Right cardiac atrium (tissue), 5 donors: ENCODE measurements around the gene WDFY1. TPM values are rescaled to one million over a fixed set of nuclear protein-coding genes. Genes with fewer than 3 reads are reported as not detected.

ENCODE experiments used
- ATAC-seq, 2 donors: fragments of 200-7000 bp; cut with Tn5 transposase; one replicate each; pipeline versions ENCODE4 v1.8.0 to v1.9.1; 2020; ENCODE audit warnings: moderate library complexity in 2 of 2, mild to moderate bottlenecking in 1 of 2
- DNase-seq, 3 donors: peaks; one replicate each; pipeline ENCODE4 v3.0.0-alpha.2; 2020
- H3K27ac ChIP-seq: one replicate; pipeline ENCODE4 v1.5.1; 2013; ENCODE audit warnings: mild to moderate bottlenecking, low read length, control low read depth, moderate library complexity
- H3K27me3 ChIP-seq: one replicate; pipeline ENCODE4 v1.6.1; 2013; ENCODE audit not compliant: control insufficient read depth, insufficient read depth
- H3K4me1 ChIP-seq: one replicate; pipeline ENCODE4 v1.6.1; 2013; ENCODE audit warnings: low read length; ENCODE audit not compliant: control insufficient read depth, insufficient read depth
- H3K4me3 ChIP-seq: one replicate; pipeline ENCODE4 v1.5.1; 2013; ENCODE audit warnings: low read length, control low read depth
- H3K9me3 ChIP-seq: one replicate; pipeline ENCODE4 v1.6.1; 2013; ENCODE audit warnings: low read length; ENCODE audit not compliant: control insufficient read depth
- WGBS: extraction: QIAGEN DNeasy Blood & Tissue Kit; methylation state at CpG from one replicate; pipeline ENCODE4 v1.1.7; 2013; 5-methylcytosine and 5-hydroxymethylcytosine counted together
- intact Hi-C, 4 donors: fragments of 100-400 bp; cut with DNase I; formaldehyde crosslinking; loops; one replicate each; pipeline versions ENCODE4 v1.11.0 to v1.14.0; 2022 to 2023
- polyA plus RNA-seq: library from polyadenylated mRNA; stranded (reverse); fragments of 200-250 nt; gene quantifications from one replicate; pipeline ENCODE4 v1.2.3, GENCODE V29; 2013
- total RNA-seq, 4 donors: library from RNA; stranded (reverse); fragmentation: NEBNext Ultra II Directional; extraction: Animal tissue kit (Norgen Biotek cat#: 25700); gene quantifications; one replicate each; pipeline ENCODE4 v1.2.1, GENCODE V29; 2021
- donor health status: healthy with polysubstance abuse.
- donor health status: DM: no; HTN: yes; CAD: no.
- donor health status: DM: no; HTN: no; CAD: no.
- donor health status: DM: no; HTN: yes; CAD: no; lungs with severe emphysema.
- donor health status: DM: yes; HTN: yes; CAD: no.

Gene WDFY1
- total and polyA plus RNA-seq, 5 donors: 10.7 to 21.2 (median 15.9) TPM

DNA sequence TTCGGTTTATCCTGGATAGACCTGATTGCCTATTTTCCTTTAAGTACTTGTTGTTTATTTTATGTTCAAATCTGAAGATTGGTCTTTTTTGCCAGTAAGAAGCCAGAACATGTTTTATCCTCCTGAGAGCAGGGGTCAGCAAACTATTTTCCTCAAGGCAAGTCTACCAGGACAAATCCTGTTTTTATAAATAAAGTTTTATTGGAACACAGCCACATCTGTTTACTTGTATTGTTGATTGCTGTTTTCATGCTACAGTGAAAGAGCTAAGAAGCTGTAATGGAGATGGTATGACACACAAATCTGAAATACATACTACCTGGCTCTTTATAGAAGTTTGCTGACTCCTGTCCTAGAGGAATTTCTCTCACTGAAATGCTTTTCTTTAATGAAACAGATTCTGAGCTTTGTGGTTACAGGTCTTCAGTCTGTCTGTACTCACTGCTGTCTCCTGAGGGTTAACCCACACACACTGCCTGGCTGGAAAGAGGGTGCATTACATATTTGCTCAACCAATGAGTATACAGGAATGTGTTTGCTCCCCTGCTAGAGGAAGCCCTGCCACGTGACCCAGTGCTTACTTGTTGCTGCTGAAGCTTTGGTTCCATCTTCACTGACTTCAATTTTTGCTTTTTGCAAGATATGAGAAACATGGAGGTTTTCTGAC lies 34.7 kb upstream of the WDFY1 start:
- H3K9me3 ChIP-seq: no peaks in the 10 kb centered on the region
- intact Hi-C loops: no loop called here
- H3K27me3 ChIP-seq: no peaks in the 10 kb centered on the region
- H3K27ac ChIP-seq: no peak overlapping the region
- ATAC-seq: no peak
- no peak overlapping the region for H3K4me3 ChIP-seq
- WGBS: 67% methylated on average over 2 of the region's 2 CpGs
- H3K4me1 ChIP-seq: no peaks in the 10 kb centered on the region
- no peak for DNase-seq

DNA sequence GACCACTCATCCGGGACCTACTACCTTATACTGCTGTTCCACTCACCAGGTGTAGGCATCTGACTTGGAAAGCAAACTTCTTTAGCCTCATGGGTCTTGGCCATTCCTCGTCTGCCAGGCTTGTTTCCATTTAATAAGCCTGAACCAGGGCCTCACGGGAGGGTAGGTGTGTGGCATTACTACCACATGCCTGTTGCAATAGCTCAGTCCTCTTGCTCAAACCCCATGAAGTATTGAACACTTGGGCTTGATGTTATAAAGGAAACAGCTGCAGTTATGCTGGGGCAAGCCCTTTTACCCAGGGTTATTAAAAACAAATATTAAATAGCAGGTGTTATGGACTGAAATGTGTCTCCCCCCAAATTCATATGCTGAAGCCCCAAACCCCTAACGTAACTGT lies 33.3 kb upstream of the WDFY1 start:
- DNase-seq (no peak), ATAC-seq (no peak)
- WGBS: 87% methylated on average over 4 of the region's 4 CpGs
- H3K4me1 ChIP-seq: no peaks in the 10 kb centered on the region
- H3K27ac ChIP-seq: no peak overlapping the region
- no peak overlapping the region for H3K4me3 ChIP-seq
- no peaks in the 10 kb centered on the region for H3K9me3 ChIP-seq
- H3K27me3 ChIP-seq: no peaks in the 10 kb centered on the region
- intact Hi-C loops: no loop called here

DNA sequence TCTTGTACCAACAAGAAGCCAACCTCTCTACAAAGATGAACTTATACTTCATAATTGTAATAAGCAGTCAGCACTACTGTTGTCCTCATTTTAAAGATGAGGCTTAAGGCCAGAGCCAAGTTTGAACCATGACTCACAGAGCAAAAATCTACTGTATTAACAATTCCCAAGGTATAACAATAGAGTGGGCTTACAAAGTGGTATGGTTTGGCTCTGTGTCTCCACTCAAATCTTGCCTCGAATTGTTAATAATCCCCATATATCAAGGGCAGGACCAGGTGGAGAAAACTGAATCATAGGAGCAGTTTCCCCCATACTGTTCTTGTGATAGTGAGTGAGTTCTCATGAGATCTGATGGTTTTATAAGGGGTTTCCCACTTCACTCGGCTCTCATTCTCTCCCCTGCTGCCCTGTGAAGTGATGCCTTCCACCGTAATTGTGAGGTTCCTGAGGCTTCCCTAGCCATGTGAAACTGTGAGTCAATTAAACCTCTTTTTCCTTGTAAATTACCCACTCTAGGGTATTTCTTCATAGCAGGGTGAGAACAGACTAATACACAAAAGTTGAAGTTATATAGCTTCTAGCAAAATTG lies 31.6 kb upstream of the WDFY1 start:
- Histone ChIP-seq H3K4me3 (no peak overlapping the region), H3K4me1 (no peaks in the 10 kb centered on the region), H3K9me3 (no peaks in the 10 kb centered on the region), H3K27me3 (no peaks in the 10 kb centered on the region), H3K27ac (no peak overlapping the region)
- ATAC-seq (no peak), DNase-seq (no peak)
- WGBS: 71% methylated on average over 3 of the region's 3 CpGs
- intact Hi-C loops: no loop called here

- intact Hi-C loops: no loop called here
- Histone ChIP-seq H3K4me3 (no peak overlapping the region), H3K4me1 (no peaks in the 10 kb centered on the region), H3K27ac (no peak overlapping the region), H3K9me3 (no peaks in the 10 kb centered on the region), H3K27me3 (no peaks in the 10 kb centered on the region)
- ATAC-seq (no peak), DNase-seq (no peak)
- 95% methylated on average over 3 of the region's 3 CpGs for WGBS
These were observed 28.5 kb upstream of the WDFY1 start for GRCh38 chr2:223973606-223974005.

- DNase-seq (no peak), ATAC-seq (no peak)
- Histone ChIP-seq H3K27me3 (no peaks in the 10 kb centered on the region), H3K4me1 (no peaks in the 10 kb centered on the region), H3K4me3 (no peak overlapping the region), H3K9me3 (no peaks in the 10 kb centered on the region), H3K27ac (no peak overlapping the region)
- intact Hi-C loops: no loop called here
- WGBS: 70% methylated on average over 7 of the region's 7 CpGs
These were observed 27.5 kb upstream of the WDFY1 start for GRCh38 chr2:223972656-223973102.

DNA sequence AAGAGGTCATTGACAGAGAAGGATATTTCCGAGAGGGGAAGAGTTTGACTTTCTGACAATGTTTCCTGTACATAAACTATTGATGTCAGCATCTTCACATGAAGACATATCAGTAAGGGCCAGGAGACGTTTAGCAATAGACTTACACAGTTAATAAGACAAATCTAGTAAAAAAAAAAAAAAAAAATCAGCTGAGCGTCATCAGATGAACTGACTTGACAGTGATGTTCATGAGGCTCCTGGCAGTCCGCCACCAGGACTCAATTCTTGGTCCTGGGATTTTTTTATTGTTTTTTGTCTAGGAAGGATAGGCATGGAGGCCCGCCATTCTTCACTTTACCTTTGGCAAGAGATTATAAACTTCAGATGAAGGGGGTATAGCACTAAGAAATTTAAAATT lies 26.6 kb upstream of the WDFY1 start:
- no peaks in the 10 kb centered on the region for H3K27me3 ChIP-seq
- H3K27ac ChIP-seq: no peak overlapping the region
- H3K4me3 ChIP-seq: no peak overlapping the region
- intact Hi-C loops: no loop called here
- H3K4me1 ChIP-seq: no peaks in the 10 kb centered on the region
- WGBS: 83% methylated on average over 5 of the region's 5 CpGs
- no peaks in the 10 kb centered on the region for H3K9me3 ChIP-seq
- ATAC-seq (no peak), DNase-seq (no peak)

DNA sequence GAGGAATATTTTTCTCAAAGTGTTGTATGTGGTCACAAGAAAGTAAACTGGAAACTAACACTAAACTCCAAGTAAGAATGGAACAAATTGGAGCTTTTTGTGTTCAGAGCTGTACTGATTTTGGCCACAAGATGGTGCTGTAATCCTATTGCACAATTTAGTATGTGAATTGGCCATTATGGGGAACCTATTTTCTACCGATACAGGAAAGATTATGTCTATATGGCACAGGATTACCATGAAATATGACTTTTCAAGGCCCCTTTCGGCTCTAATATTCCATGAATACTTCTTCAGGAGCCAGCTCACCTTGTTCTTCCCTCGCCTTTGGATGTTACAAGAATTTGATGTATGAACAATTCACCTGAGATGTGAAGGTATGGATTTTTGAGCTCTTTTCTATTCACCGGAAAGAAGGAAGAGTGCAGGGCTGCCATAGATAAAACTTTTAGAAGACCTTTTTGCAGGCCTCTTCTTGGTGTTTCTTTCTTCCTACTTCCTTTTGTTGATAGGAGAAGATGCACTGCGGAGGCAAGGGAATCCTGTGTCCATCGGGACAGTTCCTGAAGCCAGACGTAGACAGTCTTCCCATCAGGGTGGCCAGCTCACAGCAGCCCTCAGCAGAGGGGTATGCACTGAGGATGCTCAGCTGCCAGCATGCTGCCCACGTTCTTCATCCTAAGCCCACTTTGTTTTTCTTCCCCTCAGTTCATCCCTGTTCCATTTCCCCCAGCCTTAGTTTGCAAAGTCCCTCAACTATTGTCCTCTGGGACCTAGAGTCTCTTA lies 25.4 kb upstream of the WDFY1 start:
- Histone ChIP-seq H3K4me1 (no peaks in the 10 kb centered on the region), H3K27me3 (no peaks in the 10 kb centered on the region), H3K4me3 (no peak overlapping the region), H3K27ac (no peak overlapping the region), H3K9me3 (no peaks in the 10 kb centered on the region)
- ATAC-seq: peak; percentile 51 to 52
- intact Hi-C loops: no loop called here
- no peak for DNase-seq
- 62% methylated on average over 8 of the region's 8 CpGs for WGBS

DNA sequence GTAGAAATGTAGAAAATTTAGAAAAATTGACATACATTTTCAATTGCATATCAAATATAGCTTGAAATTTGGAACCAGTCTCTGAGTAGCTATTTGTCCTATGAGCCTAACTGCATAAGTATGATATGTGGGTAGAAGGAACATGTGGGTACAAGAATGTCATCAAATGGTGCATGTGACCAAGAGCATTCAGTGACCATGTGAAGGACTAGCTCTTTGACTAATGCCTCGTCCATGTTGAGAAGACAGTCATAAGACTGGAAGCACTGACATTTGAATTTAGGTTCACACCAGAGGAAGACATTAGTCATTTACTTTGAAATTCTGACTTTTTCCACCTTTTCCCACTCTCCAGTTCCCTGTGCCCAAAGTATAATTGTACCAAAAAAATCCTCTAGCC lies 24.7 kb upstream of the WDFY1 start:
- intact Hi-C loops: loop anchor here in 1 of 4 donors (5.0 kb wide), 1 partner anchor 317 kb away; no protein-coding TSS in a partner anchor
- WGBS: 94% methylated on average over 1 of the region's 1 CpG
- Histone ChIP-seq H3K4me3 (no peak overlapping the region), H3K9me3 (no peaks in the 10 kb centered on the region), H3K4me1 (no peaks in the 10 kb centered on the region), H3K27me3 (no peaks in the 10 kb centered on the region), H3K27ac (no peak overlapping the region)
- ATAC-seq: no peak
- DNase-seq: no peak

GRCh38 chr2:223969315-223969714 lies 24.2 kb upstream of the WDFY1 start:
- WGBS: 22% methylated on average over 3 of the region's 3 CpGs
- intact Hi-C loops: loop anchor here in 1 of 4 donors (5.0 kb wide), 1 partner anchor 318 kb away; no protein-coding TSS in a partner anchor
- Histone ChIP-seq H3K9me3 (no peaks in the 10 kb centered on the region), H3K4me1 (no peaks in the 10 kb centered on the region), H3K4me3 (no peak overlapping the region), H3K27ac (no peak overlapping the region), H3K27me3 (no peaks in the 10 kb centered on the region)
- ATAC-seq (no peak), DNase-seq (no peak)

- intact Hi-C loops: loop anchor here in 1 of 4 donors (5.0 kb wide), 1 partner anchor 319 kb away; no protein-coding TSS in a partner anchor
- H3K4me1 ChIP-seq: no peaks in the 10 kb centered on the region
- no peaks in the 10 kb centered on the region for H3K27me3 ChIP-seq
- no peak overlapping the region for H3K27ac ChIP-seq
- WGBS: 87% methylated on average over 2 of the region's 2 CpGs
- DNase-seq: no peak
- no peak for ATAC-seq
- H3K9me3 ChIP-seq: no peaks in the 10 kb centered on the region
- H3K4me3 ChIP-seq: no peak overlapping the region
These were observed 22.8 kb upstream of the WDFY1 start for GRCh38 chr2:223967981-223968380.

DNA sequence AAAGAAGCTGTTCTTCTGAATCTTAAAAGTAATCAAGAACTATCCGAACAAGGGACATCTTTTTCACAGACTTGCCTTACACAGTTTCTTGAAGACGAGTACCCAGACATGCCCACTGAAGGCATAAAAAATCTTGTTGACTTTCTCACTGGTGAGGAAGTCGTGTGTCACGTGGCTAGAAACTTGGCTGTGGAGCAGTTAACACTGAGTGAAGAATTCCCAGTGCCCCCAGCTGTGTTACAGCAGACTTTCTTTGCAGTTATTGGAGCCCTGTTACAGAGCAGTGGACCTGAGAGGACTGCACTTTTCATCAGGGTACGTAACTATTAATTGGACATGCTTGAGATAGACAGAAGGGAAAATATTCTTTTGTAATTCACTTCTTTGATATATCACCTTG lies 14.6 kb upstream of the WDFY1 start:
- Histone ChIP-seq H3K4me1 (peaks cover 6% of the 10 kb centered on the region), H3K4me3 (no peak overlapping the region), H3K27me3 (no peaks in the 10 kb centered on the region), H3K27ac (no peak overlapping the region), H3K9me3 (no peaks in the 10 kb centered on the region)
- ATAC-seq (no peak), DNase-seq (no peak)
- WGBS: 26% methylated on average over 5 of the region's 5 CpGs
- intact Hi-C loops: no loop called here
